Liver (tissue), 9 donors: ENCODE results near the gene MARK2. TPM values are rescaled to one million over a fixed set of nuclear protein-coding genes. Genes with fewer than 3 reads are reported as not detected.

Source experiments
- DNase-seq: peaks from one replicate; pipeline ENCODE4 v3.0.0-alpha.2; 2017; ENCODE audit warnings: low spot score
- H3K27ac ChIP-seq, 2 donors: one replicate each; pipeline ENCODE4 v1.7.0; 2013; ENCODE audit warnings: inconsistent platforms in 2 of 2, low read length in 2 of 2, control low read depth in 1 of 2, low read depth in 1 of 2, mild to moderate bottlenecking in 1 of 2
- H3K27me3 ChIP-seq, 4 donors: one replicate each; pipeline versions ENCODE4 v1.6.1 to v1.7.0; 2013; ENCODE audit warnings: low read length in 3 of 4, inconsistent platforms in 1 of 4, mild to moderate bottlenecking in 1 of 4, moderate library complexity in 1 of 4; ENCODE audit not compliant: control insufficient read depth in 4 of 4, insufficient read depth in 4 of 4
- H3K36me3 ChIP-seq, 4 donors: one replicate each; pipeline versions ENCODE4 v1.6.1 to v1.7.0; 2013; ENCODE audit warnings: low read length in 3 of 4, mild to moderate bottlenecking in 3 of 4, low read depth in 1 of 4, moderate library complexity in 1 of 4; ENCODE audit not compliant: control insufficient read depth in 4 of 4, insufficient read depth in 3 of 4
- H3K4me1 ChIP-seq, 4 donors: one replicate each; pipeline versions ENCODE4 v1.6.1 to v1.7.0; 2013; ENCODE audit warnings: low read length in 3 of 4, mild to moderate bottlenecking in 3 of 4, moderate library complexity in 1 of 4; ENCODE audit not compliant: control insufficient read depth in 4 of 4, insufficient read depth in 4 of 4
- H3K4me3 ChIP-seq, 3 donors: one replicate each; pipeline versions ENCODE4 v1.6.1 to v1.7.0; 2013; ENCODE audit warnings: low read length in 3 of 3, control low read depth in 1 of 3, low read depth in 1 of 3, mild to moderate bottlenecking in 1 of 3
- H3K9ac ChIP-seq, 2 donors: one replicate each; pipeline ENCODE4 v1.7.0; 2013; ENCODE audit warnings: low read length in 2 of 2, mild to moderate bottlenecking in 2 of 2, moderate library complexity in 2 of 2, control low read depth in 1 of 2, low read depth in 1 of 2
- H3K9me3 ChIP-seq, 4 donors: one replicate each; pipeline versions ENCODE4 v1.6.1 to v1.7.0; 2013; ENCODE audit warnings: low read length in 3 of 4; ENCODE audit not compliant: control insufficient read depth in 4 of 4
- ATF3 ChIP-seq: IDR thresholded peaks from 2 replicates; pipeline ENCODE4 v1.6.1; 2016; ENCODE audit warnings: antibody characterized with exemption
- CTCF ChIP-seq: fragments of 150-350 bp; IDR thresholded peaks from 2 replicates; pipeline ENCODE4 v1.5.1; 2017; ENCODE audit warnings: improper control_type of control experiment, low read depth, low read length; ENCODE audit not compliant: missing input control
- EGR1 ChIP-seq, 2 donors: IDR thresholded peaks; 2 replicates each; pipeline ENCODE4 v1.6.1; 2016 to 2018; ENCODE audit warnings: antibody characterized with exemption in 2 of 2, low read depth in 2 of 2
- FOXA1 ChIP-seq: IDR thresholded peaks from 2 replicates; pipeline ENCODE4 v1.6.1; 2016; ENCODE audit warnings: antibody characterized with exemption
- FOXA2 ChIP-seq: IDR thresholded peaks from 2 replicates; pipeline ENCODE4 v1.6.1; 2016; ENCODE audit warnings: antibody characterized with exemption
- GABPA ChIP-seq, 2 donors: IDR thresholded peaks in 1 of 2; conservative IDR thresholded peaks in 1 of 2; 2 replicates each; pipeline ENCODE4 v1.6.1; 2016; ENCODE audit warnings: antibody characterized with exemption in 2 of 2, mild to moderate bottlenecking in 1 of 2, moderate library complexity in 1 of 2
- HNF4A ChIP-seq, 2 donors: conservative IDR thresholded peaks; 2 replicates each; pipeline ENCODE4 v1.6.1; 2016; ENCODE audit warnings: antibody characterized with exemption in 2 of 2, mild to moderate bottlenecking in 2 of 2
- HNF4G ChIP-seq: IDR thresholded peaks from 2 replicates; pipeline ENCODE4 v1.6.1; 2016; ENCODE audit warnings: antibody characterized with exemption
- JUND ChIP-seq, 2 donors: IDR thresholded peaks; 2 replicates each; pipeline ENCODE4 v1.6.1; 2016; ENCODE audit warnings: antibody characterized with exemption in 2 of 2
- NR2F2 ChIP-seq: IDR thresholded peaks from 2 replicates; pipeline ENCODE4 v1.6.1; 2016; ENCODE audit warnings: antibody characterized with exemption
- RAD21 ChIP-seq, 2 donors: IDR thresholded peaks; 2 replicates each; pipeline ENCODE4 v1.6.1; 2016; ENCODE audit warnings: antibody characterized with exemption in 2 of 2, mild to moderate bottlenecking in 2 of 2
- REST ChIP-seq: IDR thresholded peaks from 2 replicates; pipeline ENCODE4 v1.6.1; 2016; ENCODE audit warnings: antibody characterized with exemption, mild to moderate bottlenecking
- RXRA ChIP-seq, 2 donors: IDR thresholded peaks; 2 replicates each; pipeline ENCODE4 v1.6.1; 2017 to 2018; ENCODE audit warnings: antibody characterized with exemption in 2 of 2, mild to moderate bottlenecking in 1 of 2
- SP1 ChIP-seq: IDR thresholded peaks from 2 replicates; pipeline ENCODE4 v1.6.1; 2018; ENCODE audit warnings: antibody characterized with exemption, mild to moderate bottlenecking
- TAF1 ChIP-seq: conservative IDR thresholded peaks from 2 replicates; pipeline ENCODE4 v1.6.1; 2016; ENCODE audit warnings: antibody characterized with exemption, mild to moderate bottlenecking
- YY1 ChIP-seq: IDR thresholded peaks from 2 replicates; pipeline ENCODE4 v1.6.1; 2016; ENCODE audit warnings: antibody characterized with exemption, mild to moderate bottlenecking
- ZBTB33 ChIP-seq: IDR thresholded peaks from 2 replicates; pipeline ENCODE4 v1.6.1; 2016; ENCODE audit warnings: antibody characterized with exemption
- WGBS: extraction: QIAGEN DNeasy Blood & Tissue Kit; methylation state at CpG from one replicate; pipeline ENCODE4 v1.1.7; 2013; 5-methylcytosine and 5-hydroxymethylcytosine counted together
- polyA plus RNA-seq, 2 donors: library from polyadenylated mRNA; stranded (reverse) in 1 of 2; unstranded in 1 of 2; fragments of 200-250 nt in 1 of 2; fragments of >200 nt in 1 of 2; fragmentation: Nextera tagmentation in 1 of 2; extraction: Ambion mirVana in 1 of 2; gene quantifications; one replicate each; pipeline versions ENCODE4 v1.2.1 to v1.2.3, GENCODE V29; 2013 to 2015
- total RNA-seq, 2 donors: library from RNA; depleted of rRNA; stranded (reverse); fragments of >200 nt; gene quantifications; one replicate each; pipeline ENCODE4 v1.2.3, GENCODE V29; 2014
- TF ChIP-seq, protein P1 (sequence below): IDR thresholded peaks from 2 replicates; pipeline ENCODE4 v1.6.1; 2016; ENCODE audit warnings: antibody characterized with exemption
- donor health status: healthy.
- donor health status: healthy.
- donor health status: healthy.
- donor health status: healthy.
- donor health status: healthy.

The MARK2 gene
- total and polyA plus RNA-seq, 4 donors, result 3.4 to 11.6 (median 8.0) TPM

DNA sequence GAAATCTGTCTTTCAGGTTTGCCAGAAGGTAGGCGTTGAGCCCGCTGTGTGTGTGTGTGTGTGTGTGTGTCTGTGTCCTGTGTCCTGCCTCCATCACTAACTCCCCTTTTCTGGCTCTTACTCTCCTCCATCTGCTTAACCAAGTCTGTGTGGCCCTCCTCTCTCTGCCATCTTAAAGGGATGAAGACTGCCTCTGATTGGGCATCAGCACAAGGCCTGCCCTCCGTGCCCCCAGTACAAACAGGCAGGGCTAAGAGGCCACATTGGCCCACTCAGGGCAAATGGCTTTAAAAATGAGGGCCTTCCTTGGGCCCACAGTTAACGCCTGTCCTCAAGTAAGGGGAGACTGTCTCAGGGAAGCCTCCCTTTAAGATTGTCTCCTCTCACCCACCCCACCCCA, 67.2 kb downstream of the MARK2 start:
- TF ChIP-seq NR2F2 (no peak), RAD21 (IDR thresholded peaks at IDR 0.05) (no peak), CTCF (no peak), GABPA (IDR thresholded peaks at IDR 0.05 in 1 of 2, conservative IDR thresholded peaks at IDR 0.05 in 1 of 2) (no peak), EGR1 (IDR thresholded peaks at IDR 0.05; ENCODE audit: low read depth in 2 of 2) (no peak), ZBTB33 (no peak), REST (no peak), HNF4G (no peak), FOXA1 (no peak), SP1 (no peak), YY1 (no peak), ATF3 (no peak), HNF4A (conservative IDR thresholded peaks at IDR 0.05) (no peak), FOXA2 (no peak), TAF1 (no peak), RXRA (IDR thresholded peaks at IDR 0.05) (no peak), JUND (IDR thresholded peaks at IDR 0.05) (no peak)
- TF ChIP-seq, protein P1, sequence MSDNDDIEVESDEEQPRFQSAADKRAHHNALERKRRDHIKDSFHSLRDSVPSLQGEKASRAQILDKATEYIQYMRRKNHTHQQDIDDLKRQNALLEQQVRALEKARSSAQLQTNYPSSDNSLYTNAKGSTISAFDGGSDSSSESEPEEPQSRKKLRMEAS, result no peak
- DNase-seq, result no peak
- H3K9me3 ChIP-seq, result no peaks in the 10 kb centered on the region
- no peaks in the 10 kb centered on the region for H3K27me3 ChIP-seq
- H3K27ac ChIP-seq, result no peak overlapping the region
- no peak overlapping the region for H3K4me3 ChIP-seq
- no peak overlapping the region for H3K9ac ChIP-seq
- H3K4me1 ChIP-seq, result peaks cover 0 to 3% (median 0%) of the 10 kb centered on the region in 4 donors
- 95% methylated on average over 4 of the region's 4 CpGs for WGBS
- peaks cover 13 to 56% (median 46%) of the 10 kb centered on the region in 4 donors for H3K36me3 ChIP-seq
